ENCODE results near the gene AHCY. TPM values are rescaled to one million over a fixed set of nuclear protein-coding genes. Genes with fewer than 3 reads are reported as not detected.

The AHCY gene
- total RNA-seq, 1 donor from 2014 or later: 59.6 TPM

GRCh38 chr20:34232494-34233087 is 70.6 kb downstream of the AHCY start:
- no peaks in the 10 kb centered on the region for H3K4me1 ChIP-seq
- no peak overlapping the region for H3K27ac ChIP-seq
- no peaks in the 10 kb centered on the region for H3K36me3 ChIP-seq
- intact Hi-C loops (cut with DNase I): no loop called here
- TF ChIP-seq, protein P1, sequence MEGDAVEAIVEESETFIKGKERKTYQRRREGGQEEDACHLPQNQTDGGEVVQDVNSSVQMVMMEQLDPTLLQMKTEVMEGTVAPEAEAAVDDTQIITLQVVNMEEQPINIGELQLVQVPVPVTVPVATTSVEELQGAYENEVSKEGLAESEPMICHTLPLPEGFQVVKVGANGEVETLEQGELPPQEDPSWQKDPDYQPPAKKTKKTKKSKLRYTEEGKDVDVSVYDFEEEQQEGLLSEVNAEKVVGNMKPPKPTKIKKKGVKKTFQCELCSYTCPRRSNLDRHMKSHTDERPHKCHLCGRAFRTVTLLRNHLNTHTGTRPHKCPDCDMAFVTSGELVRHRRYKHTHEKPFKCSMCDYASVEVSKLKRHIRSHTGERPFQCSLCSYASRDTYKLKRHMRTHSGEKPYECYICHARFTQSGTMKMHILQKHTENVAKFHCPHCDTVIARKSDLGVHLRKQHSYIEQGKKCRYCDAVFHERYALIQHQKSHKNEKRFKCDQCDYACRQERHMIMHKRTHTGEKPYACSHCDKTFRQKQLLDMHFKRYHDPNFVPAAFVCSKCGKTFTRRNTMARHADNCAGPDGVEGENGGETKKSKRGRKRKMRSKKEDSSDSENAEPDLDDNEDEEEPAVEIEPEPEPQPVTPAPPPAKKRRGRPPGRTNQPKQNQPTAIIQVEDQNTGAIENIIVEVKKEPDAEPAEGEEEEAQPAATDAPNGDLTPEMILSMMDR (IDR thresholded peaks at IDR 0.05): no peak
- H3K4me3 ChIP-seq: no peak overlapping the region
- no peaks in the 10 kb centered on the region for H3K9me3 ChIP-seq
- no peak for ATAC-seq
- no peak for DNase-seq
- H3K27me3 ChIP-seq: no peaks in the 10 kb centered on the region

GRCh38 chr20:34231634-34232033 is 71.5 kb downstream of the AHCY start:
- DNase-seq (no peak), ATAC-seq (no peak)
- TF ChIP-seq, protein P1 (IDR thresholded peaks at IDR 0.05): no peak
- Histone ChIP-seq H3K27me3 (no peaks in the 10 kb centered on the region), H3K4me3 (no peak overlapping the region), H3K27ac (no peak overlapping the region), H3K36me3 (no peaks in the 10 kb centered on the region), H3K9me3 (no peaks in the 10 kb centered on the region), H3K4me1 (no peaks in the 10 kb centered on the region)
- intact Hi-C loops (cut with DNase I): no loop called here

Other genes with a start within 250 kb of the AHCY start
- gene EIF2S2, start 191.1 kb downstream of the AHCY start, total RNA-seq: 54.4 TPM
- gene ASIP, start 61.9 kb downstream of the AHCY start, total RNA-seq: not detected
- gene ITCH, start 59.9 kb upstream of the AHCY start, total RNA-seq: 65.6 TPM
- 146 TPM for gene DYNLRB1, start 213.1 kb upstream of the AHCY start, total RNA-seq